NT2/D1 (cell line): ENCODE data around the gene RHOV.

ENCODE experiments used
- DNase-seq: peaks from one replicate; pipeline ENCODE4 v3.0.0-alpha.2; 2011; ENCODE audit warnings: low read depth, low spot score
- H3K27me3 ChIP-seq: 2 replicates; pipeline ENCODE4 v1.6.0; 2011; ENCODE audit warnings: mild to moderate bottlenecking; ENCODE audit not compliant: insufficient read length, insufficient read depth
- H3K36me3 ChIP-seq: 2 replicates; pipeline ENCODE4 v1.6.1; 2011; ENCODE audit warnings: mild to moderate bottlenecking, low read length, mixed read lengths; ENCODE audit not compliant: insufficient read depth, insufficient read length
- H3K4me1 ChIP-seq: 2 replicates; pipeline ENCODE4 v1.5.1; 2011; ENCODE audit not compliant: insufficient read depth, insufficient read length
- H3K4me3 ChIP-seq: 2 replicates; pipeline ENCODE4 v1.5.1; 2011; ENCODE audit warnings: low read depth; ENCODE audit not compliant: insufficient read length
- H3K9ac ChIP-seq: 2 replicates; pipeline ENCODE4 v1.6.0; 2011; ENCODE audit warnings: low read depth; ENCODE audit not compliant: insufficient read length
- H3K9me3 ChIP-seq: 2 replicates; pipeline ENCODE4 v1.5.1; 2011; ENCODE audit warnings: mild to moderate bottlenecking, low read length; ENCODE audit not compliant: insufficient read depth
- SUZ12 ChIP-seq: IDR thresholded peaks from 2 replicates; pipeline ENCODE4 v1.6.1; 2011; ENCODE audit not compliant: insufficient read length, insufficient read depth; ENCODE audit errors: extremely low read depth
- YY1 ChIP-seq: IDR thresholded peaks from 2 replicates; pipeline ENCODE4 v1.6.1; 2011; ENCODE audit not compliant: insufficient read length, insufficient read depth
- ZNF274 ChIP-seq: IDR thresholded peaks from 2 replicates; pipeline ENCODE4 v1.6.1; 2011; ENCODE audit warnings: mild to moderate bottlenecking, low read depth, low read length

Gene RHOV

GRCh38 chr15:40843261-40843884 is 30.7 kb downstream of the RHOV start:
- Histone ChIP-seq H3K4me3 (peak overlapping the region; percentile 67), H3K4me1 (peaks cover 18% of the 10 kb centered on the region), H3K9ac (peak overlapping the region; percentile 80)

GRCh38 chr15:40841741-40842140 is 32.3 kb downstream of the RHOV start:
- H3K9ac ChIP-seq: no peak overlapping the region
- H3K4me1 ChIP-seq: peaks cover 8% of the 10 kb centered on the region
- TF ChIP-seq SUZ12: no peak
- no peak for TF ChIP-seq ZNF274
- no peak for TF ChIP-seq YY1
- peaks cover 32% of the 10 kb centered on the region for H3K27me3 ChIP-seq
- no peak overlapping the region for H3K4me3 ChIP-seq
- DNase-seq: no peak
- no peaks in the 10 kb centered on the region for H3K36me3 ChIP-seq
- no peaks in the 10 kb centered on the region for H3K9me3 ChIP-seq

More at GRCh38 chr15:40843261-40843884, 30.7 kb downstream of the RHOV start:
- TF ChIP-seq ZNF274 (no peak), YY1 (no peak), SUZ12 (no peak)
- Histone ChIP-seq H3K9me3 (no peaks in the 10 kb centered on the region), H3K27me3 (peaks cover 32% of the 10 kb centered on the region), H3K36me3 (no peaks in the 10 kb centered on the region)
- DNase-seq: no peak

- Histone ChIP-seq H3K36me3 (no peaks in the 10 kb centered on the region), H3K27me3 (peaks cover 22% of the 10 kb centered on the region), H3K4me3 (no peak overlapping the region), H3K9me3 (no peaks in the 10 kb centered on the region), H3K9ac (no peak overlapping the region), H3K4me1 (peaks cover 4% of the 10 kb centered on the region)
- no peak for DNase-seq
- no peak for TF ChIP-seq YY1
- TF ChIP-seq SUZ12: no peak
Measured at GRCh38 chr15:40838756-40839155, 35.3 kb downstream of the RHOV start.

GRCh38 chr15:40836020-40836419 is 38.0 kb downstream of the RHOV start:
- Histone ChIP-seq H3K9me3 (no peaks in the 10 kb centered on the region), H3K4me3 (no peak overlapping the region), H3K9ac (no peak overlapping the region), H3K4me1 (no peaks in the 10 kb centered on the region), H3K27me3 (no peaks in the 10 kb centered on the region), H3K36me3 (no peaks in the 10 kb centered on the region)
- TF ChIP-seq YY1 (no peak), ZNF274 (no peak), SUZ12 (no peak)
- no peak for DNase-seq

GRCh38 chr15:40832903-40833302 is 41.1 kb downstream of the RHOV start:
- H3K27me3 ChIP-seq: no peaks in the 10 kb centered on the region
- H3K9me3 ChIP-seq: no peaks in the 10 kb centered on the region
- H3K4me3 ChIP-seq: no peak overlapping the region
- no peaks in the 10 kb centered on the region for H3K4me1 ChIP-seq
- no peak for TF ChIP-seq ZNF274
- TF ChIP-seq YY1: no peak
- no peak for TF ChIP-seq SUZ12
- H3K9ac ChIP-seq: no peak overlapping the region
- H3K36me3 ChIP-seq: no peaks in the 10 kb centered on the region
- DNase-seq: no peak

- H3K9me3 ChIP-seq: no peaks in the 10 kb centered on the region
- DNase-seq: no peak
- no peaks in the 10 kb centered on the region for H3K36me3 ChIP-seq
- no peaks in the 10 kb centered on the region for H3K4me1 ChIP-seq
- no peak overlapping the region for H3K4me3 ChIP-seq
- no peaks in the 10 kb centered on the region for H3K27me3 ChIP-seq
- H3K9ac ChIP-seq: no peak overlapping the region
- no peak for TF ChIP-seq YY1
- TF ChIP-seq ZNF274: no peak
Measured at GRCh38 chr15:40831861-40832260, 42.2 kb downstream of the RHOV start.

- Histone ChIP-seq H3K4me1 (no peaks in the 10 kb centered on the region), H3K36me3 (no peaks in the 10 kb centered on the region), H3K9ac (no peak overlapping the region), H3K9me3 (no peaks in the 10 kb centered on the region), H3K27me3 (no peaks in the 10 kb centered on the region), H3K4me3 (no peak overlapping the region)
- DNase-seq: no peak
- TF ChIP-seq SUZ12 (no peak), YY1 (no peak), ZNF274 (no peak)
Measured at GRCh38 chr15:40830884-40831283, 43.1 kb downstream of the RHOV start.
